Adrenal gland (tissue), 12 donors: Measurements from ENCODE around the gene TBPL2. TPM values are rescaled to one million over a fixed set of nuclear protein-coding genes. Genes with fewer than 3 reads are reported as not detected.

ENCODE experiments used
- DNase-seq, 7 donors: peaks; one replicate each; pipeline ENCODE4 v3.0.0-alpha.2; 2019 to 2020
- H3K27ac ChIP-seq, 5 donors: fragments of 200-600 bp; sonication (generic) in 4 of 5; 1 replicate in 3 of 5; 2 replicates in 2 of 5; pipeline versions ENCODE4 v1.5.1 to v1.8.0; 2016 to 2020; ENCODE audit warnings: mild to moderate bottlenecking in 1 of 5
- H3K27me3 ChIP-seq: fragments of 200-600 bp; 2 replicates; pipeline ENCODE4 v1.8.0; 2021
- H3K36me3 ChIP-seq, 2 donors: fragments of 200-600 bp; replicated peaks in 1 of 2; 1 replicate in 1 of 2; 2 replicates in 1 of 2; pipeline versions ENCODE4 v1.5.1 to v1.8.0; 2018 to 2022
- H3K4me1 ChIP-seq, 2 donors: fragments of 200-600 bp; replicated peaks in 1 of 2; 1 replicate in 1 of 2; 2 replicates in 1 of 2; pipeline versions ENCODE4 v1.5.1 to v1.8.0; 2018 to 2021
- H3K4me3 ChIP-seq, 4 donors: fragments of 200-600 bp; sonication (generic) in 3 of 4; one replicate each; pipeline ENCODE4 v1.5.1; 2016 to 2018
- H3K9me3 ChIP-seq, 3 donors: fragments of 200-600 bp; sonication (generic) in 1 of 3; replicated peaks in 1 of 3; 1 replicate in 2 of 3; 2 replicates in 1 of 3; pipeline versions ENCODE4 v1.5.1 to v1.8.0; 2016 to 2021
- POLR2A ChIP-seq, 2 donors: fragments of 450-650 bp; IDR thresholded peaks; one replicate each; pipeline ENCODE4 v1.6.1; 2017; ENCODE audit warnings: antibody characterized with exemption in 2 of 2, mild to moderate bottlenecking in 2 of 2, moderate library complexity in 1 of 2
- WGBS, 4 donors: extraction: QIAGEN DNeasy Blood & Tissue Kit in 2 of 4; methylation state at CpG; one replicate each; pipeline versions ENCODE4 v1.1.5 to v1.1.7; 2013 to 2017; 5-methylcytosine and 5-hydroxymethylcytosine counted together
- intact Hi-C, 2 donors: fragments of 100-400 bp; cut with DNase I; formaldehyde crosslinking; loops; one replicate each; pipeline versions ENCODE4 v1.14.1 to v1.15.0; 2022 to 2023
- polyA plus RNA-seq, 3 donors: library from polyadenylated mRNA; stranded (reverse); fragments of 200-250 nt in 2 of 3; fragments of 350-450 nt in 1 of 3; fragmentation: Illumina TruSeq in 1 of 3; extraction: RNeasy Lipid Tissue Mini Kit (QIAGEN cat#74804) in 1 of 3; gene quantifications; one replicate each; pipeline ENCODE4 v1.2.3, GENCODE V29; 2013 to 2014
- total RNA-seq, 9 donors: library from RNA; depleted of rRNA in 4 of 9; stranded (reverse); fragments of >200 nt in 4 of 9; fragments of 120-200 nt in 1 of 9; fragmentation: NEBNext Ultra II Directional in 1 of 9; extraction: Animal tissue kit (Norgen Biotek cat#: 25700) in 1 of 9; gene quantifications; one replicate each; pipeline versions ENCODE4 v1.1.0 to v1.2.4, GENCODE V29; 2013 to 2023
- TF ChIP-seq, protein P1 (sequence below), 6 experiments: fragments of 450-650 bp in 4 of 6; fragments of 200-600 bp in 2 of 6; sonication (generic) in 1 of 6; IDR thresholded peaks; 1 replicate in 5 of 6; 2 replicates in 1 of 6; pipeline versions ENCODE4 v1.5.1 to v1.8.0; 2016 to 2021; ENCODE audit warnings: antibody characterized with exemption in 6 of 6, mild to moderate bottlenecking in 2 of 6, moderate library complexity in 1 of 6
- donor health status: healthy with polysubstance abuse.
- donor health status: Bipolar disorder and iron deficiency.
- donor health status: DM: yes; HTN: yes; CAD: no.
- donor health status: DM: no; HTN: no; CAD: no.
- donor health status: DM: no; HTN: no; CAD: no.
- donor health status: DM: yes; HTN: yes; CAD: no.

Gene TBPL2
- total and polyA plus RNA-seq, 12 donors: 0.06 TPM; not detected in 11

DNA sequence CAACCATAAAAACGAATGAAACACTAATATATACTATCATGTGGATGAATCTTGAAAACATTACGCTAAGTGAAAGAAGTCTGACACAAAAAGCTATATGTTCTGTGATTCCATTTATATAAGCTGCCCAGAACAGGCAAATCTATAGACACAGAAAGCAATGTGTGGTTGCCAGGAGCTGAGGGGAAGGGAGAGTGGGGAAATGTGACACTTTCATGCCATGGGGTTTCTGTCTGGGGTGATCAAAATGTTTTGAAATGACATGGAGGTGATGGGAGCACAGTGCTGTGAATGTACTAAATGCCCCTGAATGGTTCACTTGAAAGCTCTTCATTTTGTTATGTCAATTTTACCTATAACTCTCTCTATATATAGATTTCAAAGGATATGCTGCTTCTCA lies 58.9 kb downstream of the TBPL2 start:
- peaks cover 0 to 68% of the 10 kb centered on the region in 2 donors for H3K36me3 ChIP-seq
- 81 to 92% (median 90%) methylated on average over 2 of the region's 2 CpGs for WGBS, 4 donors

GRCh38 chr14:55381040-55381439 lies 59.4 kb downstream of the TBPL2 start:
- DNase-seq: no peak
- peaks cover 0 to 68% of the 10 kb centered on the region in 2 donors for H3K36me3 ChIP-seq
- no peaks in the 10 kb centered on the region for H3K9me3 ChIP-seq
- H3K27ac ChIP-seq: no peak overlapping the region
- H3K4me1 ChIP-seq: no peaks in the 10 kb centered on the region
- intact Hi-C loops: no loop called here
- no peaks in the 10 kb centered on the region for H3K27me3 ChIP-seq
- TF ChIP-seq, protein P1, sequence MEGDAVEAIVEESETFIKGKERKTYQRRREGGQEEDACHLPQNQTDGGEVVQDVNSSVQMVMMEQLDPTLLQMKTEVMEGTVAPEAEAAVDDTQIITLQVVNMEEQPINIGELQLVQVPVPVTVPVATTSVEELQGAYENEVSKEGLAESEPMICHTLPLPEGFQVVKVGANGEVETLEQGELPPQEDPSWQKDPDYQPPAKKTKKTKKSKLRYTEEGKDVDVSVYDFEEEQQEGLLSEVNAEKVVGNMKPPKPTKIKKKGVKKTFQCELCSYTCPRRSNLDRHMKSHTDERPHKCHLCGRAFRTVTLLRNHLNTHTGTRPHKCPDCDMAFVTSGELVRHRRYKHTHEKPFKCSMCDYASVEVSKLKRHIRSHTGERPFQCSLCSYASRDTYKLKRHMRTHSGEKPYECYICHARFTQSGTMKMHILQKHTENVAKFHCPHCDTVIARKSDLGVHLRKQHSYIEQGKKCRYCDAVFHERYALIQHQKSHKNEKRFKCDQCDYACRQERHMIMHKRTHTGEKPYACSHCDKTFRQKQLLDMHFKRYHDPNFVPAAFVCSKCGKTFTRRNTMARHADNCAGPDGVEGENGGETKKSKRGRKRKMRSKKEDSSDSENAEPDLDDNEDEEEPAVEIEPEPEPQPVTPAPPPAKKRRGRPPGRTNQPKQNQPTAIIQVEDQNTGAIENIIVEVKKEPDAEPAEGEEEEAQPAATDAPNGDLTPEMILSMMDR (IDR thresholded peaks at IDR 0.05): no peak
- no peak for TF ChIP-seq POLR2A (IDR thresholded peaks at IDR 0.05)
- no peak overlapping the region for H3K4me3 ChIP-seq
- 85 to 91% (median 89%) methylated on average over 5 of the region's 5 CpGs for WGBS, 4 donors

More for the DNA sequence above, 58.9 kb downstream of the TBPL2 start:
- H3K9me3 ChIP-seq: no peaks in the 10 kb centered on the region
- no peaks in the 10 kb centered on the region for H3K4me1 ChIP-seq
- H3K27ac ChIP-seq: no peak overlapping the region
- no peaks in the 10 kb centered on the region for H3K27me3 ChIP-seq
- intact Hi-C loops: no loop called here
- no peak for DNase-seq
- TF ChIP-seq, protein P1 (IDR thresholded peaks at IDR 0.05): no peak
- no peak for TF ChIP-seq POLR2A (IDR thresholded peaks at IDR 0.05)
- no peak overlapping the region for H3K4me3 ChIP-seq

GRCh38 chr14:55377236-55377635 lies 63.2 kb downstream of the TBPL2 start:
- intact Hi-C loops: no loop called here
- TF ChIP-seq, protein P1 (IDR thresholded peaks at IDR 0.05): no peak
- no peak for TF ChIP-seq POLR2A (IDR thresholded peaks at IDR 0.05)
- H3K9me3 ChIP-seq: no peaks in the 10 kb centered on the region
- H3K4me1 ChIP-seq: no peaks in the 10 kb centered on the region
- H3K27me3 ChIP-seq: no peaks in the 10 kb centered on the region
- H3K36me3 ChIP-seq: peaks cover 0 to 48% of the 10 kb centered on the region in 2 donors
- WGBS, 4 donors: 82 to 96% (median 92%) methylated on average over 5 of the region's 5 CpGs
- DNase-seq: no peak
- H3K4me3 ChIP-seq: no peak overlapping the region
- H3K27ac ChIP-seq: no peak overlapping the region

- Histone ChIP-seq H3K27me3 (no peaks in the 10 kb centered on the region), H3K4me3 (no peak overlapping the region), H3K4me1 (no peaks in the 10 kb centered on the region), H3K36me3 (peaks cover 0 to 39% of the 10 kb centered on the region in 2 donors), H3K27ac (no peak overlapping the region), H3K9me3 (no peaks in the 10 kb centered on the region)
- 90 to 98% (median 95%) methylated on average over 4 of the region's 4 CpGs for WGBS, 4 donors
- no peak for TF ChIP-seq POLR2A (IDR thresholded peaks at IDR 0.05)
- TF ChIP-seq, protein P1 (IDR thresholded peaks at IDR 0.05): no peak
- intact Hi-C loops: no loop called here
- DNase-seq: no peak
Observed at GRCh38 chr14:55374771-55375170, 65.6 kb downstream of the TBPL2 start.
